SK-N-SH (cell line): ENCODE measurements around the gene SH3RF1. TPM values are rescaled to one million over a fixed set of nuclear protein-coding genes. Genes with fewer than 3 reads are reported as not detected.

ENCODE experiments used
- CTCF ChIA-PET: fragments of 300-600, 350-600 bp; formaldehyde crosslinking; extraction: SDS; loops from one replicate; lab custom pipeline; 2021; lab: Yijun Ruan, JAX
- POLR2A ChIA-PET: fragments of 350-600 bp; sonication (Branson Sonifier 250); formaldehyde crosslinking; extraction: SDS; loops from one replicate; lab custom pipeline; 2020; ENCODE audit warnings: antibody characterized with exemption, inconsistent platforms; lab: Yijun Ruan, JAX
- DNase-seq: peaks from one replicate; pipeline ENCODE4 v3.0.0; 2012
- H2AFZ ChIP-seq: fragments of 200-600 bp; sonication (generic); 2 replicates; pipeline ENCODE4 v1.8.1; 2016; ENCODE audit warnings: antibody characterized with exemption, mild to moderate bottlenecking, low read depth
- H3F3A ChIP-seq: fragments of 200-600 bp; sonication (generic); replicated peaks from 2 replicates; pipeline ENCODE3; 2016; ENCODE audit warnings: antibody characterized with exemption, mild to moderate bottlenecking; ENCODE audit not compliant: insufficient read depth
- H3K27ac ChIP-seq, 2 experiments: fragments of 200-500 bp in 1 of 2; fragments of 200-600 bp in 1 of 2; sonication (Bioruptor generic) in 1 of 2; sonication (generic), shearing (Covaris generic) in 1 of 2; 2 replicates each; pipeline versions ENCODE4 v1.5.1 to v1.6.1; 2014 to 2016; ENCODE audit warnings: low read depth in 2 of 2, inconsistent platforms in 1 of 2, low read length in 1 of 2, mild to moderate bottlenecking in 1 of 2, mixed read lengths in 1 of 2
- H3K27me3 ChIP-seq: fragments of 200-600 bp; sonication (generic), shearing (Covaris generic); 2 replicates; pipeline ENCODE4 v1.6.1; 2016; ENCODE audit warnings: mixed run types; ENCODE audit not compliant: insufficient read depth
- H3K36me3 ChIP-seq, 2 experiments: fragments of 200-500 bp in 1 of 2; fragments of 200-600 bp in 1 of 2; sonication (Bioruptor generic) in 1 of 2; sonication (generic) in 1 of 2; replicated peaks in 1 of 2; 2 replicates each; pipeline versions ENCODE3 to v1.5.1; 2014 to 2016; ENCODE audit warnings: low read length in 1 of 2, mild to moderate bottlenecking in 1 of 2; ENCODE audit not compliant: insufficient read depth in 2 of 2, control insufficient read depth in 1 of 2
- H3K4me1 ChIP-seq, 2 experiments: fragments of 200-500 bp in 1 of 2; fragments of 200-600 bp in 1 of 2; sonication (Bioruptor generic) in 1 of 2; sonication (generic), shearing (Covaris generic) in 1 of 2; 2 replicates each; pipeline versions ENCODE4 v1.5.1 to v1.6.1; 2014 to 2016; ENCODE audit warnings: low read depth in 1 of 2, low read length in 1 of 2, mixed run types in 1 of 2; ENCODE audit not compliant: insufficient read depth in 2 of 2, control insufficient read depth in 1 of 2
- H3K4me2 ChIP-seq: fragments of 200-600 bp; sonication (generic), shearing (Covaris generic); 2 replicates; pipeline ENCODE4 v1.6.1; 2017; ENCODE audit warnings: mixed run types
- H3K4me3 ChIP-seq, 2 experiments: fragments of 200-500 bp in 1 of 2; fragments of 200-600 bp in 1 of 2; sonication (Bioruptor generic) in 1 of 2; sonication (generic), shearing (Covaris generic) in 1 of 2; 2 replicates each; pipeline versions ENCODE4 v1.5.1 to v1.8.1; 2014 to 2016; ENCODE audit warnings: low read depth in 2 of 2, inconsistent platforms in 1 of 2, low read length in 1 of 2, mild to moderate bottlenecking in 1 of 2, mixed read lengths in 1 of 2, moderate library complexity in 1 of 2
- H3K79me2 ChIP-seq: fragments of 200-600 bp; sonication (generic); 2 replicates; pipeline ENCODE4 v1.8.1; 2017; ENCODE audit warnings: mild to moderate bottlenecking; ENCODE audit not compliant: insufficient read depth
- H3K9ac ChIP-seq: fragments of 200-600 bp; sonication (generic); 2 replicates; pipeline ENCODE4 v1.6.1; 2017; ENCODE audit warnings: mixed run types
- H3K9me2 ChIP-seq: fragments of 200-600 bp; sonication (generic); 2 replicates; pipeline ENCODE4 v1.6.1; 2017; ENCODE audit warnings: mixed run types
- H3K9me3 ChIP-seq: fragments of 200-600 bp; sonication (generic); 2 replicates; pipeline ENCODE4 v1.6.1; 2017; ENCODE audit warnings: mixed run types, mild to moderate bottlenecking, moderate library complexity
- H4K20me1 ChIP-seq: fragments of 200-600 bp; sonication (generic); 2 replicates; pipeline ENCODE4 v1.6.1; 2017; ENCODE audit warnings: mild to moderate bottlenecking, mixed run types; ENCODE audit not compliant: insufficient read depth
- CHD2 ChIP-seq: fragments of 150-350 bp; IDR thresholded peaks from 2 replicates; pipeline ENCODE4 v1.6.1; 2018; ENCODE audit warnings: low read length; ENCODE audit not compliant: partially characterized antibody
- EP300 ChIP-seq, 2 experiments: IDR thresholded peaks; 2 replicates each; pipeline versions ENCODE4 v1.4.0 to v1.6.1; 2012; ENCODE audit warnings: borderline replicate concordance in 1 of 2, low read depth in 1 of 2, low read length in 1 of 2
- EZH2phosphoT487 ChIP-seq: fragments of 200-600 bp; sonication (generic); IDR thresholded peaks from 2 replicates; pipeline ENCODE4 v1.6.1; 2017; ENCODE audit warnings: low read depth, mixed run types, mild to moderate bottlenecking, antibody characterized with exemption, moderate library complexity, borderline replicate concordance
- FOSL2 ChIP-seq: IDR thresholded peaks from 2 replicates; pipeline ENCODE4 v1.4.0; 2012; ENCODE audit warnings: low read depth, mild to moderate bottlenecking, moderate library complexity, borderline replicate concordance
- FOXJ3 ChIP-seq: sonication (generic); formaldehyde crosslinking; IDR thresholded peaks from 2 replicates; pipeline ENCODE4 v1.5.1; 2020; ENCODE audit warnings: mild to moderate bottlenecking, missing genetic modification reagents
- GABPA ChIP-seq: IDR thresholded peaks from 2 replicates; pipeline ENCODE4 v1.4.0; 2012; ENCODE audit warnings: low read depth, mild to moderate bottlenecking
- GATA2 ChIP-seq: sonication (generic); formaldehyde crosslinking; IDR thresholded peaks from 2 replicates; pipeline ENCODE4 v1.5.0; 2020; ENCODE audit warnings: mild to moderate bottlenecking, missing genetic modification reagents
- JUND ChIP-seq: IDR thresholded peaks from 2 replicates; pipeline ENCODE4 v1.4.0; 2012
- NFIC ChIP-seq: IDR thresholded peaks from 2 replicates; pipeline ENCODE4 v1.4.0; 2012; ENCODE audit warnings: borderline replicate concordance
- NRF1 ChIP-seq: IDR thresholded peaks from 2 replicates; pipeline ENCODE4 v1.6.1; 2012; ENCODE audit warnings: low read depth, mild to moderate bottlenecking, low read length
- POLR2AphosphoS5 ChIP-seq: IDR thresholded peaks from 2 replicates; pipeline ENCODE4 v1.6.1; 2012; ENCODE audit warnings: low read depth, low read length
- RAD21 ChIP-seq: IDR thresholded peaks from 2 replicates; pipeline ENCODE4 v1.6.1; 2012; ENCODE audit warnings: mild to moderate bottlenecking, low read length
- RXRA ChIP-seq: IDR thresholded peaks from 2 replicates; pipeline ENCODE4 v1.4.0; 2012; ENCODE audit warnings: low read depth, mild to moderate bottlenecking, borderline replicate concordance
- SIN3A ChIP-seq: IDR thresholded peaks from 2 replicates; pipeline ENCODE4 v1.6.1; 2012; ENCODE audit warnings: low read depth, mild to moderate bottlenecking, low read length, moderate library complexity, borderline replicate concordance
- TCF12 ChIP-seq: IDR thresholded peaks from 2 replicates; pipeline ENCODE4 v1.4.0; 2012
- YY1 ChIP-seq: IDR thresholded peaks from 2 replicates; pipeline ENCODE4 v1.4.0; 2012; ENCODE audit warnings: low read depth, mild to moderate bottlenecking
- WGBS: methylation state at CpG from one replicate; pipeline ENCODE4 v1.1.6; 2017; ENCODE audit warnings: low lambda C conversion rate; 5-methylcytosine and 5-hydroxymethylcytosine counted together
- polyA plus RNA-seq, 3 experiments: library from polyadenylated mRNA; depleted of rRNA; stranded (reverse); fragments of >200 nt; gene quantifications; 2 replicates each; pipeline ENCODE4 v1.2.3, GENCODE V29; 2012
- TF ChIP-seq, protein P1 (sequence below): IDR thresholded peaks from 2 replicates; pipeline ENCODE4 v1.4.0; 2012; ENCODE audit warnings: low read depth, borderline replicate concordance
- TF ChIP-seq, protein P2 (sequence below): IDR thresholded peaks from 2 replicates; pipeline ENCODE4 v1.6.1; 2012; ENCODE audit warnings: mild to moderate bottlenecking, low read depth, low read length, moderate library complexity
- TF ChIP-seq, protein P3 (sequence below): fragments of 200-600 bp; sonication (generic); IDR thresholded peaks from 2 replicates; pipeline ENCODE4 v1.6.1; 2017; ENCODE audit warnings: antibody characterized with exemption, mild to moderate bottlenecking, moderate library complexity
- TF ChIP-seq, protein P4 (sequence below): fragments of 150-350 bp; IDR thresholded peaks from 2 replicates; pipeline ENCODE4 v1.6.1; 2016; ENCODE audit warnings: mild to moderate bottlenecking, low read depth, low read length

SH3RF1 gene
- polyA plus RNA-seq, 1 of the 3 experiments (the other 2 are of a cell fraction), result 22.0 TPM

DNA sequence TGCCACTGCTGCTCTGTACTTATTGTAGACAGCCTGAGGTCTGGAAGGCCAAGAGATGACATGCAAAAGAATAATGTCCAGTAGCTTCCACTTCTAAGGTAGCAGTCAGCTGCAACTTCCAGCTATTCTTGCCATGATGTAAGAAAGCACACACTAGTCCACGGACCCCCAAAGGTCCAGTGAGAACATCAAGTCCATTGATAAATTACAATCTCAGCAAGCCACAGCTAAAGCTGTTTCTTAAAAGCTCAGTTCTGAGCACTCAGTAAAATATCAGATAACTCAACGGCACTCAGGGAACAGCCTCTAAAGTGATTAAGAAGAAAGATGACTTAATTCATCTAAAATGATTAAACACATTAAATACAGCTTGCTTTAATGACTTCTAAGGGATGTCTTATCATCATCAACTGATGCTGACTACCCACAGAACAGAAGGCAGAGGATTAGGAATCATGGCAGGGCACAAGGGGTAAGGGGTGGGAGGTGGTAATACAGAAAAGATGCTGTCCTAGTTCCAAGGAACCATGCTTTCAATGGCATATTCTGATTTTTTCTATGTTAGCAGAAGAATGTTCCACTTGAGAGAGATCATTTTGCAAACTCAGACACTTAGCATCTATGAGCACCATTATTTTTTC, 161.6 kb downstream of the SH3RF1 start:
- 63% methylated on average over 2 of the region's 2 CpGs for WGBS
- Histone ChIP-seq H3K27me3 (no peaks in the 10 kb centered on the region), H3K4me1 (peaks cover under 1 to 5% of the 10 kb centered on the region in 2 experiments; a peak in 2 of 4 replicates), H3K79me2 (peaks cover 85% of the 10 kb centered on the region), H2AFZ (no peak overlapping the region), H3K36me3 (peaks cover 32 to 84% of the 10 kb centered on the region in 2 experiments), H3K27ac (no peak overlapping the region), H3K4me3 (no peak overlapping the region), H3K9ac (no peak overlapping the region), H4K20me1 (no peaks in the 10 kb centered on the region), H3K9me3 (no peaks in the 10 kb centered on the region), H3F3A (no peaks in the 10 kb centered on the region), H3K4me2 (no peak overlapping the region), H3K9me2 (no peaks in the 10 kb centered on the region)
- POLR2A ChIA-PET, result interaction anchor here (0.8 kb wide), 1 partner anchor 9 kb away, joined by 3 read pairs; no protein-coding TSS in a partner anchor
- CTCF ChIA-PET, result interaction anchor here (0.7 to 1.0 kb wide), 2 partner anchors 100 to 259 kb away, joined by 3 read pairs; partner anchors contain the start of gene CBR4
- TF ChIP-seq, protein P1, sequence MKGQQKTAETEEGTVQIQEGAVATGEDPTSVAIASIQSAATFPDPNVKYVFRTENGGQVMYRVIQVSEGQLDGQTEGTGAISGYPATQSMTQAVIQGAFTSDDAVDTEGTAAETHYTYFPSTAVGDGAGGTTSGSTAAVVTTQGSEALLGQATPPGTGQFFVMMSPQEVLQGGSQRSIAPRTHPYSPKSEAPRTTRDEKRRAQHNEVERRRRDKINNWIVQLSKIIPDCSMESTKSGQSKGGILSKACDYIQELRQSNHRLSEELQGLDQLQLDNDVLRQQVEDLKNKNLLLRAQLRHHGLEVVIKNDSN, result no peak
- TF ChIP-seq FOXJ3 (no peak), GABPA (no peak), EP300 (IDR thresholded peaks at IDR 0.05; ENCODE audit: borderline replicate concordance in 1 of 2, low read depth in 1 of 2, low read length in 1 of 2) (no peak), SIN3A (no peak), RAD21 (no peak), NFIC (no peak), NRF1 (no peak), RXRA (no peak), CHD2 (no peak), EZH2phosphoT487 (no peak), YY1 (no peak)
- DNase-seq, result no peak

DNA sequence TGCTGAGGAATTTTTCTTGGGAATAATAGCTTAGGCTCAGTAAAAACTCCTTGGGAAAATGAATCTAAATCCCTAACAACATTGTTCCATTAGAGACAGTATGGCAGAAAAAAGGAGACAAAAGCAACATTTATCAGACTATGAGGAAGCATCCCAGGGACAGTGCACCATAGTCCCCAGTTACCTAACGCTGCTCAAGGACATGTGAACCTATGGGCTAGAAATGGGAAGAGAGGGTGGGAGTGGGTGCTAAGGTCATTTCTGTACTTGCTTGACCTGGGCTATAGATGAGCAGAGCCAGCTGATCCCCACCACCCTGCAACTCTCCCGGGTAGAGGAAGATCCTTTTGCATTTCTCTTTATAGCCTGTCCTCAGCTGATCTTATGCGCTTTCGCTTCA, 162.5 kb downstream of the SH3RF1 start:
- Histone ChIP-seq H3K9ac (no peak overlapping the region), H3K9me3 (no peaks in the 10 kb centered on the region), H3K4me2 (no peak overlapping the region), H3K4me3 (no peak overlapping the region), H3K27ac (no peak overlapping the region), H2AFZ (no peak overlapping the region), H3K79me2 (peaks cover 84% of the 10 kb centered on the region), H3F3A (no peaks in the 10 kb centered on the region), H3K9me2 (no peaks in the 10 kb centered on the region), H3K36me3 (peaks cover 28 to 81% of the 10 kb centered on the region in 2 experiments), H3K4me1 (peaks cover 5 to 14% of the 10 kb centered on the region in 2 experiments; a peak in 2 of 4 replicates), H4K20me1 (no peaks in the 10 kb centered on the region), H3K27me3 (no peaks in the 10 kb centered on the region)
- ChIA-PET POLR2A (interaction anchor here (0.8 kb wide), 1 partner anchor 10 kb away, joined by 3 read pairs; no protein-coding TSS in a partner anchor), CTCF (interaction anchor here (1.0 kb wide), 1 partner anchor 99 kb away, joined by 3 read pairs; the partner anchor contains the start of gene CBR4)
- 100% methylated on average over 4 of the region's 4 CpGs for WGBS
- no peak for DNase-seq
- no peak for TF ChIP-seq JUND
- TF ChIP-seq TCF12, result no peak
- TF ChIP-seq RAD21, result no peak
- TF ChIP-seq, protein P2, sequence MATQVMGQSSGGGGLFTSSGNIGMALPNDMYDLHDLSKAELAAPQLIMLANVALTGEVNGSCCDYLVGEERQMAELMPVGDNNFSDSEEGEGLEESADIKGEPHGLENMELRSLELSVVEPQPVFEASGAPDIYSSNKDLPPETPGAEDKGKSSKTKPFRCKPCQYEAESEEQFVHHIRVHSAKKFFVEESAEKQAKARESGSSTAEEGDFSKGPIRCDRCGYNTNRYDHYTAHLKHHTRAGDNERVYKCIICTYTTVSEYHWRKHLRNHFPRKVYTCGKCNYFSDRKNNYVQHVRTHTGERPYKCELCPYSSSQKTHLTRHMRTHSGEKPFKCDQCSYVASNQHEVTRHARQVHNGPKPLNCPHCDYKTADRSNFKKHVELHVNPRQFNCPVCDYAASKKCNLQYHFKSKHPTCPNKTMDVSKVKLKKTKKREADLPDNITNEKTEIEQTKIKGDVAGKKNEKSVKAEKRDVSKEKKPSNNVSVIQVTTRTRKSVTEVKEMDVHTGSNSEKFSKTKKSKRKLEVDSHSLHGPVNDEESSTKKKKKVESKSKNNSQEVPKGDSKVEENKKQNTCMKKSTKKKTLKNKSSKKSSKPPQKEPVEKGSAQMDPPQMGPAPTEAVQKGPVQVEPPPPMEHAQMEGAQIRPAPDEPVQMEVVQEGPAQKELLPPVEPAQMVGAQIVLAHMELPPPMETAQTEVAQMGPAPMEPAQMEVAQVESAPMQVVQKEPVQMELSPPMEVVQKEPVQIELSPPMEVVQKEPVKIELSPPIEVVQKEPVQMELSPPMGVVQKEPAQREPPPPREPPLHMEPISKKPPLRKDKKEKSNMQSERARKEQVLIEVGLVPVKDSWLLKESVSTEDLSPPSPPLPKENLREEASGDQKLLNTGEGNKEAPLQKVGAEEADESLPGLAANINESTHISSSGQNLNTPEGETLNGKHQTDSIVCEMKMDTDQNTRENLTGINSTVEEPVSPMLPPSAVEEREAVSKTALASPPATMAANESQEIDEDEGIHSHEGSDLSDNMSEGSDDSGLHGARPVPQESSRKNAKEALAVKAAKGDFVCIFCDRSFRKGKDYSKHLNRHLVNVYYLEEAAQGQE, result no peak
- no peak for TF ChIP-seq YY1
- no peak for TF ChIP-seq FOSL2
- TF ChIP-seq, protein P3, sequence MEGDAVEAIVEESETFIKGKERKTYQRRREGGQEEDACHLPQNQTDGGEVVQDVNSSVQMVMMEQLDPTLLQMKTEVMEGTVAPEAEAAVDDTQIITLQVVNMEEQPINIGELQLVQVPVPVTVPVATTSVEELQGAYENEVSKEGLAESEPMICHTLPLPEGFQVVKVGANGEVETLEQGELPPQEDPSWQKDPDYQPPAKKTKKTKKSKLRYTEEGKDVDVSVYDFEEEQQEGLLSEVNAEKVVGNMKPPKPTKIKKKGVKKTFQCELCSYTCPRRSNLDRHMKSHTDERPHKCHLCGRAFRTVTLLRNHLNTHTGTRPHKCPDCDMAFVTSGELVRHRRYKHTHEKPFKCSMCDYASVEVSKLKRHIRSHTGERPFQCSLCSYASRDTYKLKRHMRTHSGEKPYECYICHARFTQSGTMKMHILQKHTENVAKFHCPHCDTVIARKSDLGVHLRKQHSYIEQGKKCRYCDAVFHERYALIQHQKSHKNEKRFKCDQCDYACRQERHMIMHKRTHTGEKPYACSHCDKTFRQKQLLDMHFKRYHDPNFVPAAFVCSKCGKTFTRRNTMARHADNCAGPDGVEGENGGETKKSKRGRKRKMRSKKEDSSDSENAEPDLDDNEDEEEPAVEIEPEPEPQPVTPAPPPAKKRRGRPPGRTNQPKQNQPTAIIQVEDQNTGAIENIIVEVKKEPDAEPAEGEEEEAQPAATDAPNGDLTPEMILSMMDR, result no peak
- no peak for TF ChIP-seq GATA2
- TF ChIP-seq POLR2AphosphoS5, result no peak
- TF ChIP-seq, protein P4, sequence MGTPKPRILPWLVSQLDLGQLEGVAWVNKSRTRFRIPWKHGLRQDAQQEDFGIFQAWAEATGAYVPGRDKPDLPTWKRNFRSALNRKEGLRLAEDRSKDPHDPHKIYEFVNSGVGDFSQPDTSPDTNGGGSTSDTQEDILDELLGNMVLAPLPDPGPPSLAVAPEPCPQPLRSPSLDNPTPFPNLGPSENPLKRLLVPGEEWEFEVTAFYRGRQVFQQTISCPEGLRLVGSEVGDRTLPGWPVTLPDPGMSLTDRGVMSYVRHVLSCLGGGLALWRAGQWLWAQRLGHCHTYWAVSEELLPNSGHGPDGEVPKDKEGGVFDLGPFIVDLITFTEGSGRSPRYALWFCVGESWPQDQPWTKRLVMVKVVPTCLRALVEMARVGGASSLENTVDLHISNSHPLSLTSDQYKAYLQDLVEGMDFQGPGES, result no peak
